Measurements from ENCODE around the gene TOLLIP.

Gene TOLLIP

DNA sequence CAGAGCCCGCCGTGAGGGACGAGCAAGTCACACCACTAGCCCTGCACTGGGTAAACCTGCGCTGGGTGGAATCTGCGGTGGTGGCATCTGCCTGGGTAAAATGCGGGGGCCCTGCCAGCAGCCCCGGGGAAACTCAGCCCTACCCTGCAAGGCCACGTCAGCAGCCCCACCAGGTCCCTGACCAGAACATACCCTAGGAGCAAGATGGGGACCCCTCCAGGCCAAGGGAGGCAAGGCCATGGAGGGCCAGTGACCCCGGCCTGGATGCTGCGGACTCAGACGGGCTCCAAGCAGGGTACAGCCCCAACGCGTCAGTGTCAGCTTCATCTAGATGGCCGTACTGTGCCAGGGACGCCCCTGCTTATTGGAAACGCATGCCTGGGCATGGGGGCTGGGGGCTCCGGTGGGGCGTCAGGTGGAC is 26.3 kb downstream of the TOLLIP start:
- H3K79me2 ChIP-seq (ENCODE audit: insufficient read depth, low read length), result no peaks in the 10 kb centered on the region
- no peaks in the 10 kb centered on the region for H3K9me2 ChIP-seq (ENCODE audit: low read depth, low read length)
- H4K20me1 ChIP-seq (ENCODE audit: insufficient read depth, low read length), result no peaks in the 10 kb centered on the region
- no peaks in the 10 kb centered on the region for H3K4me1 ChIP-seq (ENCODE audit: insufficient read depth, low read length, severe bottlenecking)
- H3K9ac ChIP-seq (ENCODE audit: low read length), result no peak overlapping the region
- TF ChIP-seq, protein P1, sequence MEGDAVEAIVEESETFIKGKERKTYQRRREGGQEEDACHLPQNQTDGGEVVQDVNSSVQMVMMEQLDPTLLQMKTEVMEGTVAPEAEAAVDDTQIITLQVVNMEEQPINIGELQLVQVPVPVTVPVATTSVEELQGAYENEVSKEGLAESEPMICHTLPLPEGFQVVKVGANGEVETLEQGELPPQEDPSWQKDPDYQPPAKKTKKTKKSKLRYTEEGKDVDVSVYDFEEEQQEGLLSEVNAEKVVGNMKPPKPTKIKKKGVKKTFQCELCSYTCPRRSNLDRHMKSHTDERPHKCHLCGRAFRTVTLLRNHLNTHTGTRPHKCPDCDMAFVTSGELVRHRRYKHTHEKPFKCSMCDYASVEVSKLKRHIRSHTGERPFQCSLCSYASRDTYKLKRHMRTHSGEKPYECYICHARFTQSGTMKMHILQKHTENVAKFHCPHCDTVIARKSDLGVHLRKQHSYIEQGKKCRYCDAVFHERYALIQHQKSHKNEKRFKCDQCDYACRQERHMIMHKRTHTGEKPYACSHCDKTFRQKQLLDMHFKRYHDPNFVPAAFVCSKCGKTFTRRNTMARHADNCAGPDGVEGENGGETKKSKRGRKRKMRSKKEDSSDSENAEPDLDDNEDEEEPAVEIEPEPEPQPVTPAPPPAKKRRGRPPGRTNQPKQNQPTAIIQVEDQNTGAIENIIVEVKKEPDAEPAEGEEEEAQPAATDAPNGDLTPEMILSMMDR (IDR thresholded peaks at IDR 0.05; ENCODE audit: low read length), result no peak
- no peak for TF ChIP-seq EZH2 (IDR thresholded peaks at IDR 0.05; ENCODE audit: borderline replicate concordance, low read length)
- H2AFZ ChIP-seq (ENCODE audit: low read length), result no peak overlapping the region
- no peaks in the 10 kb centered on the region for H3F3A ChIP-seq (ENCODE audit: insufficient read depth, low read length)
- H3K9me3 ChIP-seq (ENCODE audit: low read length), result no peaks in the 10 kb centered on the region
- no peak overlapping the region for H3K4me3 ChIP-seq (ENCODE audit: low read depth, low read length, poor library complexity, severe bottlenecking)
- no peak overlapping the region for H3K27ac ChIP-seq (ENCODE audit: low read depth, low read length, poor library complexity, severe bottlenecking)
- peaks cover 31% of the 10 kb centered on the region; the same call in 1 of the 2 replicates for H3K36me3 ChIP-seq (ENCODE audit: insufficient read depth, low read length)
- no peak overlapping the region for H3K4me2 ChIP-seq (ENCODE audit: low read length)
- no peaks in the 10 kb centered on the region for H3K27me3 ChIP-seq (ENCODE audit: insufficient read depth, low read length)

DNA sequence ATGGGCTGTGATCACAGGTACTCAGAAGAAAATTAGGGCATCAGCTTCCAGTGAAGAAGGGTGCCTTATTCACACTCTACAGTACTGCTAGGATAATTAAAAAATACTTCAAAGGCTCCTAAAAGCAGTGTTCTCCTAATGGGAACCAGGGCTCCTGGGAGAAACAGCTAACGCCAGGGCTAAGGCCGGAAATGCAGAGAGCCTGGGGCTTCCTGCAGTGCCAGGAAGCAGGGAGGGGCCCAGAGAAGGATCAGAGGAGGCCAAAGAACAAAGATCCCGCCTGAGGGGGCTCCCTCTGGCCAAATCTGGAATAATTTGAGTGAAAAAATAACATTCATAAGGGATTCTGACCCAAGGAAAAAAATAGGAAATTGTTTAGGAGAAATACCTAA is 27.5 kb downstream of the TOLLIP start:
- Histone ChIP-seq H3K9me3 (ENCODE audit: low read length) (no peaks in the 10 kb centered on the region), H3K4me2 (ENCODE audit: low read length) (no peak overlapping the region), H3K79me2 (ENCODE audit: insufficient read depth, low read length) (no peaks in the 10 kb centered on the region), H3K4me3 (ENCODE audit: low read depth, low read length, poor library complexity, severe bottlenecking) (no peak overlapping the region), H3K27me3 (ENCODE audit: insufficient read depth, low read length) (no peaks in the 10 kb centered on the region), H3K9ac (ENCODE audit: low read length) (no peak overlapping the region), H3K27ac (ENCODE audit: low read depth, low read length, poor library complexity, severe bottlenecking) (no peak overlapping the region), H3F3A (ENCODE audit: insufficient read depth, low read length) (no peaks in the 10 kb centered on the region), H2AFZ (ENCODE audit: low read length) (no peak overlapping the region), H3K4me1 (ENCODE audit: insufficient read depth, low read length, severe bottlenecking) (no peaks in the 10 kb centered on the region), H3K36me3 (ENCODE audit: insufficient read depth, low read length) (peaks cover 28% of the 10 kb centered on the region; the same call in 1 of the 2 replicates), H3K9me2 (ENCODE audit: low read depth, low read length) (no peaks in the 10 kb centered on the region), H4K20me1 (ENCODE audit: insufficient read depth, low read length) (no peaks in the 10 kb centered on the region)
- TF ChIP-seq, protein P1 (IDR thresholded peaks at IDR 0.05; ENCODE audit: low read length), result no peak
- TF ChIP-seq EZH2 (IDR thresholded peaks at IDR 0.05; ENCODE audit: borderline replicate concordance, low read length), result no peak

DNA sequence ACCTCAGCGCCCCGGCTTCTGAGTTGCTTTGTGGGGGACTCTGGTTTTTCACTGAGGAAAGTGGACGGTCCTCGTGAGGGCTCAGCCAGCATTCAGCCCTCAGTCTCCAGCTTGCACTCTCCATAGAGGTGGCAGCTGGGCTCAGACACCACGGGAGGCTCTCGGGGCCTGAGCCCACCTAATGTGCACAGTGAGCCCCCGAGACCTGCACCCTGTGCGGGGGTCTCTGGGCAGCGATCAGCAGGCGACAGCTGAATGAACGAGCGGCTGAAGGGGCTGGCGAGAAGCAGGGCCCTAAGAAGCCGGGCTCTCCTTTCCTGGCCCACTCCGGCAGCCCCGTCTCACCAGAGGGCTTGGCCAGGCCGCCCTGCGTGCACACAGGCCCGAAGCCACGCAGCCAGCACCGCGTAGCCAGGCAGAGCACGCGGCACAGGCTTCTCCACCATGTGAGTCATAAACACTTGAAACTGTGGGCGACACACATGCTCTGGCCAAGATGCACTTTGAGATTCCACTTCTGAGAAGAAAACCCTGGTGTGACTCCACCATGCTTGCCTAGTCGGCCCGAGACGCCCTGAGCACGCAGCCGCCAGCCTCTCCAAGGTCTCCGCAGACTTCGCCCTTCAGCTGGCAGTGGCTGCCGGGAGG is 28.0 kb downstream of the TOLLIP start:
- TF ChIP-seq EZH2 (IDR thresholded peaks at IDR 0.05; ENCODE audit: borderline replicate concordance, low read length), result no peak
- TF ChIP-seq, protein P1 (IDR thresholded peaks at IDR 0.05; ENCODE audit: low read length), result no peak
- Histone ChIP-seq H3K4me1 (ENCODE audit: insufficient read depth, low read length, severe bottlenecking) (no peaks in the 10 kb centered on the region), H3K36me3 (ENCODE audit: insufficient read depth, low read length) (peaks cover 23% of the 10 kb centered on the region; the same call in 1 of the 2 replicates), H3K9me3 (ENCODE audit: low read length) (no peaks in the 10 kb centered on the region), H3K9ac (ENCODE audit: low read length) (no peak overlapping the region), H2AFZ (ENCODE audit: low read length) (no peak overlapping the region), H3K4me2 (ENCODE audit: low read length) (no peak overlapping the region), H3K4me3 (ENCODE audit: low read depth, low read length, poor library complexity, severe bottlenecking) (no peak overlapping the region), H3K27ac (ENCODE audit: low read depth, low read length, poor library complexity, severe bottlenecking) (no peak overlapping the region), H3K27me3 (ENCODE audit: insufficient read depth, low read length) (no peaks in the 10 kb centered on the region), H4K20me1 (ENCODE audit: insufficient read depth, low read length) (no peaks in the 10 kb centered on the region), H3K79me2 (ENCODE audit: insufficient read depth, low read length) (no peaks in the 10 kb centered on the region), H3F3A (ENCODE audit: insufficient read depth, low read length) (no peaks in the 10 kb centered on the region), H3K9me2 (ENCODE audit: low read depth, low read length) (no peaks in the 10 kb centered on the region)

All from OCI-LY1 (cell line).